HG03135 (cell line): ENCODE data around the gene OR2L2.
"Not testable (repeated sequence)": the region's sequence is repeated elsewhere in the genome, so short reads cannot be mapped to it uniquely, and the experiment has no call there.

Experiments
- ATAC-seq: cut with Tn5 transposase; IDR thresholded peaks from one replicate; pipeline ENCODE4 v1.9.1; 2021; ENCODE audit warnings: mild to moderate bottlenecking, moderate library complexity; ENCODE audit not compliant: unreplicated experiment

The OR2L2 gene, protein sequence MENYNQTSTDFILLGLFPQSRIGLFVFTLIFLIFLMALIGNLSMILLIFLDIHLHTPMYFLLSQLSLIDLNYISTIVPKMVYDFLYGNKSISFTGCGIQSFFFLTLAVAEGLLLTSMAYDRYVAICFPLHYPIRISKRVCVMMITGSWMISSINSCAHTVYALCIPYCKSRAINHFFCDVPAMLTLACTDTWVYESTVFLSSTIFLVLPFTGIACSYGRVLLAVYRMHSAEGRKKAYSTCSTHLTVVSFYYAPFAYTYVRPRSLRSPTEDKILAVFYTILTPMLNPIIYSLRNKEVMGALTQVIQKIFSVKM

DNA sequence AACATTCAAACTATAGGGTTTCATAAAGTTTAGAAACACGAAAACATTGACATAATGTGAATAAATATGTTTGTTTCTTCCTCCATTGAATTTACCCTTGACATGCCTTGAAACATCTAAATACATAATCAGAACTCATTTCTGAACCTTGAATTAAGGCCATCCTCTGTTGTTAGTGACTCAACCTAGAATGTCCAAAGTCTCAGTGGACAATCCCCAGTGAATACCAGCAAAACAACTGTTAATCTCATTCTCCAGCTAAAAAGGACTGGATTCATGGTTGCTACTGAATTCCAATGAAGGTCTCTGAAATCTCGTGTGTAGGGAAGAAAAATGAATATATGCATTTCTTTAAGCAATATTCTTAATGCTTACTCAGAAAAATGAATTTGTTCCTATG, at the start of gene OR2L2:
TSS of gene OR2L2 (plus strand) at position 301 of the 400 bp plus-strand sequence. CDS start 8,198 bp downstream, outside the sequence.
- ATAC-seq = no peak

GRCh38 chr1:247992986-247993385, 36.9 kb upstream of the OR2L2 start:
- no peak for ATAC-seq

DNA sequence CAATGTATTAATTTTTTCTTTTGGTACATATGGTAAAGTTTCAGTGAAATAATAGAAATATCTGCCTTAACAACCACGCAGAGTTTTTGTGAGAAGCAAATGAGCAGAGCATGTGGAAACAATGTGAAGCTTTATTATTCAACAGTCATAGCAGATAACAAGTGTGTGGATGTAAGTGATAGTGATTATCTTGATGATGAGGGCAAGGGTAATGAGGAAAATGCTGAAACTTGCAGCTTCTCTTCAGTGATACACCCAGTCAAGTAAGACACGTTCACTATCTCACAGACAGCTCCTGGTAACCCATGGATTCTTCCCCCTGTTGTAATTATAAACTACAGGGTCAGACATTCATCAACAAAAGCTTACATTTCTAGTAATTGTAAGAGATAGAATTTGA, 31.1 kb upstream of the OR2L2 start:
- no peak for ATAC-seq

DNA sequence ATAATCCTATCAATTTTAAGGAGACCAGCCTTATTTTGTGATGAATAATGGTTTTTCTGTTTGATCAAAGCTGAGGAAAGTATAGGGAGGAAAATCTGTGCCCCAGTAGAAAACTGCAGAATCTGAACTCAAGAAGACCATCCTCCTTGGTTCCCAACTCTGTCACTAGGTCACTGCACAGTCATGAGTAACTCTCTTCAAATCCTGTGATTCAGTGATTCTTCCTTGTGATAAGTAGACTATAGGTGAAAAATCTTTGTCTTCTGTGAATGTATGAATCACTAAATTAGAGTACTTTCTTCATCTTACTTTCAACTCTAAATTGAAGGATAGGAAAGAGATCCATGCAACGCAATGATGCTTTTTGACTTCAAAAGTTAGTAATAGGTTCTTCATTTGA, 29.7 kb upstream of the OR2L2 start:
- no peak for ATAC-seq

DNA sequence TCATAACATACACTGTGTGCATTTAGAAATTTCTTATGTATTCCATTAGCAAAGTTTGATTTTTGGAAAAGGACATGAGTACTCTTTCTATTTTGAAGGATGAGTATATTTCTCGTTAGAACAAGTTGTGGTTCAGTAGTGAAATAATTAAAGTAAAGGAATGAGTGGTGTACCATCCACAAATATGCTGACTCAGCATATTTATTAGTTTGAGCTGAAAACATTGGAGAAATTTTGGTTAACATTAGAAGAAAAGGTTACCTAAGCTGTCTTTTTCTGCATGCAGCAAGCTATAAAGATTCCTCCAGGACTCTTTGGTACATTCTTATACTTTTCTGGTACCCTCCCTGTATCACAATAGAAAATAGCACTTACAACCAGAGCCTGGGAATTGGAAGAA, 22.1 kb upstream of the OR2L2 start:
- ATAC-seq = no peak

DNA sequence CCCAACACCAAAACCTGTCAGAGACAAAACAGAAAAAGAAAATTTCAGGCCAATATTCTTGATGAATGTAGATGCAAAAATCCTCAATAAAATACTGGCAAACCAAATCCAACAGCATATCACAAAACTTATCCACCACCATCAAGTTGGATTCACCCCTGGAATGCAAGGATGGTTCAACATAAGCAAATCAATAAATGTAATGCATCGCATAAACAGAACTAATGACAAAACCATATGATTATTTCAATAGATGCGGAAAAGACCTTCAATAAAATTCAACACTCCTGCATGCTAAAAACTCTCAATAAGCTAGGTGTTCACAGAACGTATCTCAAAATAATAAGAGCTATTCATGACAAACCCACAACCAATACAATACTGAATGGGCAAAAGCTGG, 20.2 kb upstream of the OR2L2 start:
- no peak for ATAC-seq

DNA sequence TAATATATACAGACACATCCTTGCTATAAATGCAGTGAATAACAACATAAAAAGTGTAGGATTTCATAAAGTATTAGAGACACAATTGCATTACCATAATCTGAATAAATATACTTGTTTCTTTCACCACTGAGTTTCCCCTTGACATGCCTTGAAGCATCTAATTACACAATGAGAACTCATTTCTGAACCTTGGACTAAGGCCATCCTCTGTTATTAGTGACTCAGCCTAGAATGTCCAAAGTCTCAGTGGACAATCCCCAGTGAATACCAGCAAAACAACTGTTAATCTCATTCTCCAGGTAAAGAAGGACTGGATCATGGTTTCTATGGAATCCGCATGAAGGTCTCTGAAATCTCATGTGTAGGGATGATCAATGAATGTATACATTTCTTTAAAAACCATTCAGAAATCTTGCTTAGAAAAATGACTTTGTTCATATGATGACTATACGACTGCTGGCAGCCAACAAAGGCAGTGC, 16.6 kb upstream of the OR2L2 start, which contains the start of gene OR2L5:
TSS of gene OR2L5 (plus strand) at position 432 of the 482 bp plus-strand sequence. CDS start 8,288 bp downstream, outside the sequence.
- no peak for ATAC-seq

- ATAC-seq = no peak
These were observed 14.1 kb upstream of the OR2L2 start for GRCh38 chr1:248015803-248016202.

DNA sequence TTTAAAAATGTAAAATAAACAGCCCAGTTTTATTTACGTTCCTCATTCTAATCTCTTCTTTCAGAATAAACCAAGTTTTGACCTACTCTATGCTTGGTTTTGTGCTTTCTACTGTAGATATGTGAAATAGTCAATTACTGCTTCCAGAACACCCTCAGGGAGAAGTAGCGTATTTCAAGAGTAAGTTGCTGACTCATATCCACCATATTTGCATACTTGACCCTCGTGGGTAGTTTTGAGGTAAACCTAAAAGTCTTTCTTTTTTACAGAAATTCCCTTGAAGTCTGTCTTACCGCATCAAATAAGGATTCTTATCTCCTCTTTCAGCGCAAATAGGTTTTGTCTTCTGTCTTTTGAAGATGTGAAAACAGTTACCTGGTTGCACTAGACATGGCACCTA, 15.3 kb downstream of the OR2L2 start:
- no peak for ATAC-seq

DNA sequence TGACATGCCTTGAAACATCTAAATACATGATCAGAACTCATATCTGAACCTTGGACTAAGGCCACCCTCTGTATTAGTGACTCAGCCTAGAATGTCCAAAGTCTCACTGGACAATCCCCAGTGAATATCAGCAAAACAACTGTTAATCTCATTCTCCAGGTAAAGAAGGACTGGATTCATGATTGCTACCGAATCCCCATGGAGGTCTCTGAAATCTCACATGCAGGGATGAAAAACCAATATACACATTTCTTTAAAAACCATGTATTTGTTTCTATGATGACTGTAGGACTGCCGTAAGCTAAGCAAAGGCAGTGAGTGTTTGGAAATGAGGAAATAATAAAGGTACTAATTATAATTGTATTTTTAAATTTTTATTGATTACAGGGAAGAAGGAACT, 16.7 kb downstream of the OR2L2 start, which contains the start of gene OR2L3:
TSS of gene OR2L3 (plus strand) at position 301 of the 400 bp plus-strand sequence. CDS start 13,846 bp downstream, outside the sequence.
- ATAC-seq = no peak

DNA sequence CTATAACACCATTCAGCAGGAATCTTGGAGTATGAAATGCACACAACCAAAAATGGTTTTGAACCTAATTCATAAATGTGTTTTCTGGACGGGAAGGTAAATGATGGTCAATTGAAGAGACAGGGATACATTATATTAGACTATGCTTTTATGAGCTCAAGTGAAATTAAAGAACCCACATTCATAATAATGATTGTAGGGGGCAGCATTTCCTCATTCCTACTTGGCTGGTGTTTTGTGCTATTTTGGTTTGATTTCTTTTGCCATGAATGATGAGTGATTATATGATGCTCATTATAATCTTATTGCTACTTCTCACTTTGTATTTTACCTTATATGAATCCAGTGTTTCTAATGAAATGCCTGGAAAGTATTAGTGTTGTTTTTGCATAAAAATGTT, 17.1 kb downstream of the OR2L2 start:
- ATAC-seq = no peak

- no peak for ATAC-seq
These were observed 24.8 kb downstream of the OR2L2 start for GRCh38 chr1:248054671-248055070.

GRCh38 chr1:248055261-248055660, 25.4 kb downstream of the OR2L2 start:
- no peak for ATAC-seq

DNA sequence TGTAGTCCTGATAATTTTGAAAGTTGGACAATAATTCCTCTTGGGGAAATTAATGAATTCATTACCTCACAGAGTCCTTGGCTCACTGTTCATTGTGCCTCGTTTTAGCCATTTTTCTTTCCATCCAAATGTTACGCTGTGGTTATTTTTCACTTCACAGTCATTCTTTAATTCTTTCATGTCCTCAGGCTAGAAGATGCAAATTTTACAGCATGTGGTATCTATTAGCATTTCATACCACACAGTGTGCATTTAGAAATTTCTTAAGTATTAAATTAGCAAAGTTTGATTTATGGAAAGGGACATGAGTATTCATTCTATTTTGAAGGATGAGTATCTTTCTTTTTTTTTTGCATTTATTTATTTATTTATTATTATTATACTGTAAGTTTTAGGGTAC, 35.2 kb downstream of the OR2L2 start:
- no peak for ATAC-seq

DNA sequence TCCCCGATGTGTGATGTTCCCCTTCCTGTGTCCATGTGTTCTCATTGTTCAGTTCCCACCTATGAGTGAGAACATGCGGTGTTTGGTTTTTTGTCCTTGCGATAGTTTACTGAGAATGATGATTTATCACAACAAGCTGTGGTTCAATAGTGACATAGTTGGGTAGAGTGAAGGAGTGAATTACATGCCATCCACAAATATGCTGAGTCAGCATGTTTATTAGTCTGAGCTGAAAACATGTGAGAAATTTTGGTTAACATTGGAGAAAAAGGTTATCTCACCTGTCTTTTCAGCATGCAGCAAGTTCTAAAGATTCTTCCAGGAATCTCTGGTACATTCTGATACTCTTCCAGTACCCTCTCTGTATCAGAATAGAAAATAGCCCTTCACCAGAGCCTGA, 35.7 kb downstream of the OR2L2 start:
- ATAC-seq = no peak

DNA sequence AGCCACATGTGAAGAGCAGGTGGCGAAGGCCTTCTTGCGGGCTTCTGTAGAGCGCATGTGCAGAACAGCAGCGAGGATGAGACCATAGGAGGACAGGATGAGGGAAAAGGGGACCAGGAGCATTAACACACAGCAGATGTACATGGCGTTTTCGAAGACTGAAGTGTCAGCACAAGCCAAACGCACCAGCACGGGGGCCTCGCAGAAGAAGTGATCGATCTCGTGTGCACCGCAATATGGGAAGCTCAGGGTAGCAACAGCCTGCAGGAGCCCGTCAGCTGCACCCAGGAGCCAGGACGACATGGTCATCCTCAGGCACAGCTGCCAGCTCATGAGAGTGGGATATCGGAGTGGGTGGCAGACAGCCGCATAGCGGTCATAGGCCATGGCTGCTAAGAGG, 54.0 kb downstream of the OR2L2 start:
- not testable (repeated sequence) for ATAC-seq
